ENCODE measurements around the gene TMEM260. TPM values are rescaled to one million over a fixed set of nuclear protein-coding genes. Genes with fewer than 3 reads are reported as not detected.

TMEM260 gene
- total RNA-seq, 2 experiments from 2014 or later: 9.6 to 11.9 TPM

GRCh38 chr14:56569174-56569573 is 10.4 kb upstream of the TMEM260 start:
- Mint-ChIP-seq H3K4me3 (no peak overlapping the region), H3K36me3 (ENCODE audit: low read depth) (no peaks in the 10 kb centered on the region), H3K27ac (no peak overlapping the region), H3K9me3 (peaks cover 2% of the 10 kb centered on the region), H3K27me3 (ENCODE audit: low read depth) (peaks cover 15% of the 10 kb centered on the region), H3K4me1 (ENCODE audit: low read depth) (peaks cover 1% of the 10 kb centered on the region)
- DNase-seq: no peak
- intact Hi-C loops (cut with micrococcal nuclease): no loop called here
- CTCF ChIA-PET: no interaction called here

GRCh38 chr14:56570295-56570694 is 9.3 kb upstream of the TMEM260 start:
- no peak for DNase-seq
- Mint-ChIP-seq H3K9me3 (no peaks in the 10 kb centered on the region), H3K27me3 (ENCODE audit: low read depth) (peaks cover 11% of the 10 kb centered on the region), H3K27ac (no peak overlapping the region), H3K4me1 (ENCODE audit: low read depth) (peaks cover 1% of the 10 kb centered on the region), H3K4me3 (no peak overlapping the region), H3K36me3 (ENCODE audit: low read depth) (no peaks in the 10 kb centered on the region)
- intact Hi-C loops (cut with micrococcal nuclease): no loop called here
- CTCF ChIA-PET: interaction anchor here (0.9 kb wide), 1 partner anchor 9 kb away, joined by 3 read pairs; the partner anchor contains the start of gene TMEM260

- Mint-ChIP-seq H3K9me3 (no peaks in the 10 kb centered on the region), H3K27ac (peak overlapping the region; percentile 80), H3K36me3 (ENCODE audit: low read depth) (no peaks in the 10 kb centered on the region), H3K4me1 (ENCODE audit: low read depth) (peaks cover 35% of the 10 kb centered on the region), H3K4me3 (peak overlapping the region; percentile 88), H3K27me3 (ENCODE audit: low read depth) (no peaks in the 10 kb centered on the region)
- no peak for DNase-seq
- CTCF ChIA-PET: interaction anchor here (0.9 to 1.5 kb wide), 2 partner anchors 54 to 89 kb away, joined by 3 to 5 read pairs; no protein-coding TSS in a partner anchor
- intact Hi-C loops (cut with micrococcal nuclease): loop anchor here (2.0 kb wide), 1 partner anchor 689 kb away; the partner anchor contains the start of genes AP5M1 and EXOC5
Measured at GRCh38 chr14:56580221-56580711, 668 bp downstream of the TMEM260 start.

- H3K27me3 Mint-ChIP-seq (ENCODE audit: low read depth): no peaks in the 10 kb centered on the region
- intact Hi-C loops (cut with micrococcal nuclease): loop anchor here (2.0 kb wide), 1 partner anchor 688 kb away; the partner anchor contains the start of genes AP5M1 and EXOC5
- no peak for DNase-seq
- peaks cover 37% of the 10 kb centered on the region for H3K4me1 Mint-ChIP-seq (ENCODE audit: low read depth)
- H3K27ac Mint-ChIP-seq: no peak overlapping the region
- peak overlapping the region; percentile 88 for H3K4me3 Mint-ChIP-seq
- no peaks in the 10 kb centered on the region for H3K9me3 Mint-ChIP-seq
- CTCF ChIA-PET: no interaction called here
- H3K36me3 Mint-ChIP-seq (ENCODE audit: low read depth): peaks cover 2% of the 10 kb centered on the region
Measured at GRCh38 chr14:56581041-56581727, 1.6 kb downstream of the TMEM260 start.

GRCh38 chr14:56585461-56586084 is 6.0 kb downstream of the TMEM260 start:
- no peak overlapping the region for H3K27ac Mint-ChIP-seq
- H3K27me3 Mint-ChIP-seq (ENCODE audit: low read depth): no peaks in the 10 kb centered on the region
- peaks cover 34% of the 10 kb centered on the region for H3K4me1 Mint-ChIP-seq (ENCODE audit: low read depth)
- H3K4me3 Mint-ChIP-seq: no peak overlapping the region
- intact Hi-C loops (cut with micrococcal nuclease): no loop called here
- no peaks in the 10 kb centered on the region for H3K9me3 Mint-ChIP-seq
- CTCF ChIA-PET: interaction anchor here (0.5 kb wide), 1 partner anchor 29 kb away, joined by 3 read pairs; no protein-coding TSS in a partner anchor
- H3K36me3 Mint-ChIP-seq (ENCODE audit: low read depth): peaks cover 4% of the 10 kb centered on the region
- no peak for DNase-seq

- CTCF ChIA-PET: no interaction called here
- H3K9me3 Mint-ChIP-seq: no peaks in the 10 kb centered on the region
- no peak for DNase-seq
Measured at GRCh38 chr14:56587701-56588100, 8.1 kb downstream of the TMEM260 start.

GRCh38 chr14:56590535-56590960 is 10.9 kb downstream of the TMEM260 start:
- Mint-ChIP-seq H3K9me3 (no peaks in the 10 kb centered on the region), H3K4me1 (ENCODE audit: low read depth) (peaks cover 2% of the 10 kb centered on the region), H3K27ac (no peak overlapping the region), H3K4me3 (no peak overlapping the region), H3K36me3 (ENCODE audit: low read depth) (peaks cover 9% of the 10 kb centered on the region), H3K27me3 (ENCODE audit: low read depth) (no peaks in the 10 kb centered on the region)
- DNase-seq: no peak
- intact Hi-C loops (cut with micrococcal nuclease): no loop called here
- CTCF ChIA-PET: interaction anchor here (0.7 to 1.9 kb wide), 3 partner anchors 9 to 99 kb away, joined by 4 read pairs; no protein-coding TSS in a partner anchor

More at GRCh38 chr14:56587701-56588100, 8.1 kb downstream of the TMEM260 start:
- no peak overlapping the region for H3K27ac Mint-ChIP-seq
- no peaks in the 10 kb centered on the region for H3K27me3 Mint-ChIP-seq (ENCODE audit: low read depth)
- peaks cover 4% of the 10 kb centered on the region for H3K36me3 Mint-ChIP-seq (ENCODE audit: low read depth)
- no peak overlapping the region for H3K4me3 Mint-ChIP-seq
- intact Hi-C loops (cut with micrococcal nuclease): no loop called here
- H3K4me1 Mint-ChIP-seq (ENCODE audit: low read depth): peaks cover 20% of the 10 kb centered on the region

GRCh38 chr14:56592746-56593544 is 13.3 kb downstream of the TMEM260 start:
- intact Hi-C loops (cut with micrococcal nuclease): no loop called here
- H3K36me3 Mint-ChIP-seq (ENCODE audit: low read depth): peaks cover 10% of the 10 kb centered on the region
- H3K4me3 Mint-ChIP-seq: no peak overlapping the region
- no peak overlapping the region for H3K27ac Mint-ChIP-seq
- CTCF ChIA-PET: no interaction called here
- H3K4me1 Mint-ChIP-seq (ENCODE audit: low read depth): no peaks in the 10 kb centered on the region
- no peak for DNase-seq
- H3K9me3 Mint-ChIP-seq: no peaks in the 10 kb centered on the region
- no peaks in the 10 kb centered on the region for H3K27me3 Mint-ChIP-seq (ENCODE audit: low read depth)

GRCh38 chr14:56594428-56594827 is 14.8 kb downstream of the TMEM260 start:
- intact Hi-C loops (cut with micrococcal nuclease): no loop called here
- no peaks in the 10 kb centered on the region for H3K27me3 Mint-ChIP-seq (ENCODE audit: low read depth)
- CTCF ChIA-PET: interaction anchor here (0.6 to 1.0 kb wide), 2 partner anchors 15 to 25 kb away, joined by 3 read pairs; partner anchors contain the start of gene TMEM260
- no peaks in the 10 kb centered on the region for H3K9me3 Mint-ChIP-seq
- H3K4me1 Mint-ChIP-seq (ENCODE audit: low read depth): no peaks in the 10 kb centered on the region
- no peak overlapping the region for H3K27ac Mint-ChIP-seq
- no peak overlapping the region for H3K4me3 Mint-ChIP-seq
- peaks cover 18% of the 10 kb centered on the region for H3K36me3 Mint-ChIP-seq (ENCODE audit: low read depth)
- no peak for DNase-seq

GRCh38 chr14:56598519-56598918 is 18.9 kb downstream of the TMEM260 start:
- peaks cover 19% of the 10 kb centered on the region for H3K36me3 Mint-ChIP-seq (ENCODE audit: low read depth)
- no peak overlapping the region for H3K4me3 Mint-ChIP-seq
- peaks cover 7% of the 10 kb centered on the region for H3K4me1 Mint-ChIP-seq (ENCODE audit: low read depth)
- no peaks in the 10 kb centered on the region for H3K9me3 Mint-ChIP-seq
- H3K27ac Mint-ChIP-seq: no peak overlapping the region
- H3K27me3 Mint-ChIP-seq (ENCODE audit: low read depth): no peaks in the 10 kb centered on the region
- intact Hi-C loops (cut with micrococcal nuclease): no loop called here
- DNase-seq: no peak
- CTCF ChIA-PET: interaction anchor here (1.3 kb wide), 1 partner anchor 8 kb away, joined by 4 read pairs; no protein-coding TSS in a partner anchor

GRCh38 chr14:56603648-56604047 is 24.1 kb downstream of the TMEM260 start:
- Mint-ChIP-seq H3K4me3 (no peak overlapping the region), H3K4me1 (ENCODE audit: low read depth) (peaks cover 10% of the 10 kb centered on the region), H3K27ac (no peak overlapping the region), H3K27me3 (ENCODE audit: low read depth) (no peaks in the 10 kb centered on the region), H3K36me3 (ENCODE audit: low read depth) (peaks cover 28% of the 10 kb centered on the region), H3K9me3 (no peaks in the 10 kb centered on the region)
- DNase-seq: no peak
- CTCF ChIA-PET: no interaction called here
- intact Hi-C loops (cut with micrococcal nuclease): no loop called here

- H3K9me3 Mint-ChIP-seq: no peaks in the 10 kb centered on the region
- peaks cover 3% of the 10 kb centered on the region for H3K4me1 Mint-ChIP-seq (ENCODE audit: low read depth)
- intact Hi-C loops (cut with micrococcal nuclease): no loop called here
- H3K27me3 Mint-ChIP-seq (ENCODE audit: low read depth): no peaks in the 10 kb centered on the region
- no peak overlapping the region for H3K4me3 Mint-ChIP-seq
- CTCF ChIA-PET: no interaction called here
- no peak overlapping the region for H3K27ac Mint-ChIP-seq
- no peak for DNase-seq
- H3K36me3 Mint-ChIP-seq (ENCODE audit: low read depth): peaks cover 38% of the 10 kb centered on the region
Measured at GRCh38 chr14:56608689-56609088, 29.1 kb downstream of the TMEM260 start.
